ENCODE results near the gene ABLIM3. TPM values are rescaled to one million over a fixed set of nuclear protein-coding genes. Genes with fewer than 3 reads are reported as not detected.

ABLIM3 gene
- total RNA-seq, 2 experiments from 2014 or later = not detected

DNA sequence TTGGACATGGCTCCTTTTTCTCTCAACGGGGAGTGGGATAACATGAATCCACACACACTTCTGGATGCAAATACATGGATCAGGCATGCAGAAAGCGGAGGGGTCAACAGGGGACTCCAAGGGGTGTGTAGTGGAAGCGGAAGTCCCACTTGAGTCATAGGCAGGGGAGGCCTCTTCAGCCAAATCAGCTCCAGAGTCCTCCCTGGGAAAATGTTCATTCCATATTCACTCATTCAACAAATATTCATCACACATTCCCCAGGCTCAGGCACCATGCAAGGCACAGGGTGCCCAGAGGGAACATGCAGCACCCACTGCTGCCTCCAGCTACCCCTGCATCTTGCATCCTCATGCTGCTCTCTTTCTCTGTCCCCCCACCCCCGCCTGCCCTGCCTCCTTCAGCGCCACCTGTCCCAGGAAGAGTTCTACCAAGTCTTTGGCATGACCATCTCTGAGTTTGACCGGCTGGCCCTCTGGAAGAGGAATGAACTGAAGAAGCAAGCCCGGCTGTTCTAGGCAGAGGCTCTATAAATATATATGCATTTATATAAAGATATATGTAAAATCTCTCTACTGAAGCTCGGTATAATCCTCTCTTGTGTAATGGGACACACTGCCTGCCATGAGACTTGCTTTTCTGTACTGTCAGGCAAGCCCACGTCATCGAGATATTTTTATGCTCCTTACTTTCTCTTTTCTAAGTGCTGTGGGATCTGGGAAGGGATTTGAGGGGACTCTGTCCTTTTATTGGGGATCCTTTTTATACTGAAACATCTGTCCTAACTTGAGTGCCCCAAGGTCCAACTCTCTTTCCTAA lies 116.8 kb downstream of the ABLIM3 start:
- Mint-ChIP-seq H3K36me3 (ENCODE audit: low read depth) (no peaks in the 10 kb centered on the region), H3K9me3 (no peaks in the 10 kb centered on the region), H3K27ac (no peak overlapping the region), H3K27me3 (peaks cover 5% of the 10 kb centered on the region), H3K4me3 (no peak overlapping the region), H3K4me1 (ENCODE audit: low read depth) (no peaks in the 10 kb centered on the region)
- ChIA-PET CTCF (interaction anchor here (1.2 to 2.0 kb wide), 2 partner anchors 11 to 116 kb away, joined by 3 to 8 read pairs; partner anchors contain the start of gene ABLIM3), POLR2A (interaction anchor here (0.9 kb wide), 1 partner anchor 37 kb away, joined by 5 read pairs; no protein-coding TSS in a partner anchor)
- DNase-seq (no peak), ATAC-seq (no peak)
- no peak for TF ChIP-seq CTCF (IDR thresholded peaks at IDR 0.05)
- intact Hi-C loops (cut with micrococcal nuclease) = no loop called here

DNA sequence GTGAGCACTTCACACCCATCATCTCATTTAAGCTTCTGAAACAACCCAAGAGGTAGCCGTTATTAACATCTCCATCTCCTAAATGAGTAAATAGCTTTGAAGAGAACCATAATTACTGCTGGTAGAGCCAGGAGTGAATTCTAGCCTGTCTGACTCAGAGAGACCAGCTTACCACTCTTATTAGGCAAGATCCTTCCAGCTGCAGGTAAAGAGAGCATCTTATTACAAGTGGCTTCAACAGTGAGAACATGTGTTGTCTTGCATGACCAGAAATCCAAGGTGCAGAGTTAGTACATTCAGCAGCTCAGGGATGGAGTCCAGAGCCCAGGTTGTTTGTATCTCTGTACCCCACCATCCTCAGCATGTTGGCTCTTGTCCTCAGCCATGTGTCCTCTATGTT lies 119.5 kb downstream of the ABLIM3 start:
- no peaks in the 10 kb centered on the region for H3K9me3 Mint-ChIP-seq
- no peaks in the 10 kb centered on the region for H3K36me3 Mint-ChIP-seq (ENCODE audit: low read depth)
- POLR2A ChIA-PET = no interaction called here
- H3K27me3 Mint-ChIP-seq = peaks cover 5% of the 10 kb centered on the region
- no peak overlapping the region for H3K4me3 Mint-ChIP-seq
- no peak for DNase-seq
- no peak for ATAC-seq
- no peak for TF ChIP-seq CTCF (IDR thresholded peaks at IDR 0.05)
- H3K4me1 Mint-ChIP-seq (ENCODE audit: low read depth) = no peaks in the 10 kb centered on the region
- no peak overlapping the region for H3K27ac Mint-ChIP-seq
- CTCF ChIA-PET = interaction anchor here (1.4 kb wide), 1 partner anchor 111 kb away, joined by 3 read pairs; no protein-coding TSS in a partner anchor
- intact Hi-C loops (cut with micrococcal nuclease) = no loop called here

- Mint-ChIP-seq H3K4me1 (ENCODE audit: low read depth) (no peaks in the 10 kb centered on the region), H3K27me3 (peaks cover 5% of the 10 kb centered on the region), H3K27ac (no peak overlapping the region), H3K9me3 (no peaks in the 10 kb centered on the region), H3K4me3 (no peak overlapping the region), H3K36me3 (ENCODE audit: low read depth) (no peaks in the 10 kb centered on the region)
- ChIA-PET CTCF (interaction anchor here (1.4 kb wide), 1 partner anchor 111 kb away, joined by 3 read pairs; no protein-coding TSS in a partner anchor), POLR2A (no interaction called here)
- intact Hi-C loops (cut with micrococcal nuclease) = no loop called here
- no peak for DNase-seq
- no peak for ATAC-seq
- no peak for TF ChIP-seq CTCF (IDR thresholded peaks at IDR 0.05)
Measured at GRCh38 chr5:149261246-149261645, 120.0 kb downstream of the ABLIM3 start.

GRCh38 chr5:149262315-149262714 lies 121.0 kb downstream of the ABLIM3 start:
- CTCF ChIA-PET = no interaction called here
- ATAC-seq (no peak), DNase-seq (no peak)
- POLR2A ChIA-PET = no interaction called here
- H3K36me3 Mint-ChIP-seq (ENCODE audit: low read depth) = no peaks in the 10 kb centered on the region
- H3K4me3 Mint-ChIP-seq = no peak overlapping the region
- intact Hi-C loops (cut with micrococcal nuclease) = no loop called here
- TF ChIP-seq CTCF (IDR thresholded peaks at IDR 0.05) = no peak
- H3K27ac Mint-ChIP-seq = no peak overlapping the region
- peaks cover 5% of the 10 kb centered on the region for H3K27me3 Mint-ChIP-seq
- no peaks in the 10 kb centered on the region for H3K4me1 Mint-ChIP-seq (ENCODE audit: low read depth)
- no peaks in the 10 kb centered on the region for H3K9me3 Mint-ChIP-seq

DNA sequence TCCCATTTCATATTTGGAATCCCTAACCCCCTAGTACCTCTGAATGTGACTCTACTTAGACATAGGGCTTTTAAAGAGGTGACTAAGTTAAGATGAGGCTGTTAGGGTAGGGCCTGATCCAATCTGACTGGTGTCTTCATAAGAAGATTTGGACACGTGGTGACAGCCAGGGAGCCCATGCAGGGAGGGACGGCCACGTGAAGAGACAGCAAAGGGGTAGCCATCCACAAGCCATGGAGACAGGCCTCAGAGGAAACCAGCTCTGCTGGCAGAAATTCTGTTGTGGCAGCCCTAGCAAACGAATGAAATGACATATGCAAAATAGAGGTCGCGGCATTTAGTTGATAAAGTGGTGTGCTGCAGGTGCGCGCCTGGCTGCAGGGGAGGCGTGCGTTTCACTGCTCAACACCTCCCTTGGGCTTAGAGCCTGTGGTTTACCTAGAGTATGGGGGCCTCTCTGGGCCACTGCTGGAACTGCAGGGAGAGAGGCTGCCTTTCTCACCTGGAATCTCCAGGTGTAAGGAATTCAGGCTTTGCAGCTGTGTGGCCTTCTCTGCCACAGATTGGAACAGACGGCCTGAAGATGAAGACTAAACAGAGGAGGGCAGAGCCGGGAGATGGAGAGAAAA lies 123.3 kb downstream of the ABLIM3 start:
- ATAC-seq = peak; percentile 90
- H3K9me3 Mint-ChIP-seq = peaks cover 6% of the 10 kb centered on the region

More for the DNA sequence above, 123.3 kb downstream of the ABLIM3 start:
- no peak overlapping the region for H3K27ac Mint-ChIP-seq
- TF ChIP-seq CTCF (IDR thresholded peaks at IDR 0.05) = peak; percentile 50
- no peaks in the 10 kb centered on the region for H3K4me1 Mint-ChIP-seq (ENCODE audit: low read depth)
- peaks cover 5% of the 10 kb centered on the region for H3K27me3 Mint-ChIP-seq
- ChIA-PET CTCF (interaction anchor here (0.7 to 4.5 kb wide), 5 partner anchors 15 to 125 kb away, joined by 4 to 39 read pairs (median 4); partner anchors contain the start of gene ABLIM3), POLR2A (no interaction called here)
- peaks cover 2% of the 10 kb centered on the region for H3K36me3 Mint-ChIP-seq (ENCODE audit: low read depth)
- DNase-seq = peak; percentile 54
- no peak overlapping the region for H3K4me3 Mint-ChIP-seq
- intact Hi-C loops (cut with micrococcal nuclease) = no loop called here
